ENCODE results near the gene ENHO.

Gene ENHO

DNA sequence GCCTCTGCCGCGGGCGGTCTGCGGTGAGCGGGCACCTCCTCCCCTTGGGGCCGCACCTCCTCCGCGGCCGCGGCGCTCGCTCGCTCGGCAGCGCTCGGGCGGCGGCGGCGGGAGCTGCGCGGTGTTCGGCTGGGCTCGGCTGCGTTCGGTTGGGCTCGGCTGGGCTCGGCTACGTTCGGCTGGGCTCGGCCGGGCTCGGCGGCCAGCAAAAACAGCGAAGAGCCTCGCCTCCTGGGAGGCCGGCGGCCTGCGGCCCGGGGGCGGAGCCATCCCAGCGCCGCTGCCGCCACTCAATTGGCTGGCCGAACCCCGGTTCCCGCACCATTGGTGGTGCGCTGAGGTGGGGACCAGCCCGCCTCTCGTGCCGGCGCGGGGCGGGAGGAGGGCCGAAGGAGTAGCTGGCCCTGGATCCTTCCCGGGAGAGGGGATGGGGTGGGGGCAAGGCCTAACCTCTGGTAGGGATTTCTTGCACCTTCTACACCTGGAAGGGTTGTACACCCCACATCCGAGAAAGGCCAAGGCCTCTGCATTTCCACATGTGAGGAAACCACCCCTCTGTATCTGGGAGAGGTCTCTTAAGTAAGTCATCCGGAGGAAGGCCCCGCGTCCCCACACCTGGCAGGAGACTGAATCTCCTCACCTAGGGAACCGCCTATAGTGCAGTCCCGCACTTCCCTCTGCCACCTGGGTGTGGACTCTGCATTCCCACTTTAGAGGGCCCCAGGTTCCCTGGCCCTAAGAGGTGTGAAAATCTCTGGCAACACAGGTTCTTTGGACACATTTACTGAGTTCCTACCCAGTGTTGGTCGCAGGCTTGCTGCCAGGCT is at the start of gene ENHO:
ENHO (minus strand) TSS at position 20 of the 827 bp plus-strand sequence. CDS start 1,295 bp downstream, outside the sequence.
- peak; percentile 92 for DNase-seq

DNA sequence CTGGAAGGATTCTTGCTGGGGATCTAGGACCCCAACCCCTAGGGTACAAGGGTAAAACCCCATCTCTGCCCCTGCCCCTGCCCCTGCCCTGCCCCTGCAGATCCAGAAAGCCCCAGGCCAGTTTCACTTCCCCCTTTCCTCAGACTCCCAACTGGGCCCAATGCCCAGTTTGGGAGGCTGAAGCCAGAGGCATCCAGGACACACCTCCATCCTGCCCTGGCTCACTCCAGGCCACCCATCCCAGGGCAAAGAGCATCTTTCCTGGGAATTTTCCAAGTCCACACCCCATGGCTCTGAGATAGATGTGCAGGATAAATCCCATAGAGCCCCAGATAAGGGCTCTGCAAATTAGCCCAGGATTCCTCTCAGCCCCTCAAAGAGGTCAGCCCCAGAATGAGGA is 49.3 kb upstream of the ENHO start:
- DNase-seq, result no peak

DNA sequence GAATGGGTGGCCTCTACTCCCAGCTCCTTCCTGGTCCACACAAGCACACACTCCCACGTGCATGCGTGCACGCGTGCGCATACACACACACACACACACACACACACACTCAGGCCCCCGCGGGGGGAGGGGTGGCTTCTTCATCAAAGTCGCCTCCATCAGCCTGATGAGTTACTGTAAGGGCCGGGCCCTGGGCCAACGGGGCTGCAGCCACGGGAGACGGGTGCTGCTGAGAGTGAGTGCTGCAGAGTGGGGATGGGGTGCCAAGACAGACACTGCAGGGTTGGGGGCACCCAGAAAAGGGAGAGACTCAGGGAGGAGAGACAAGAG is 48.7 kb upstream of the ENHO start:
- no peak for DNase-seq

DNA sequence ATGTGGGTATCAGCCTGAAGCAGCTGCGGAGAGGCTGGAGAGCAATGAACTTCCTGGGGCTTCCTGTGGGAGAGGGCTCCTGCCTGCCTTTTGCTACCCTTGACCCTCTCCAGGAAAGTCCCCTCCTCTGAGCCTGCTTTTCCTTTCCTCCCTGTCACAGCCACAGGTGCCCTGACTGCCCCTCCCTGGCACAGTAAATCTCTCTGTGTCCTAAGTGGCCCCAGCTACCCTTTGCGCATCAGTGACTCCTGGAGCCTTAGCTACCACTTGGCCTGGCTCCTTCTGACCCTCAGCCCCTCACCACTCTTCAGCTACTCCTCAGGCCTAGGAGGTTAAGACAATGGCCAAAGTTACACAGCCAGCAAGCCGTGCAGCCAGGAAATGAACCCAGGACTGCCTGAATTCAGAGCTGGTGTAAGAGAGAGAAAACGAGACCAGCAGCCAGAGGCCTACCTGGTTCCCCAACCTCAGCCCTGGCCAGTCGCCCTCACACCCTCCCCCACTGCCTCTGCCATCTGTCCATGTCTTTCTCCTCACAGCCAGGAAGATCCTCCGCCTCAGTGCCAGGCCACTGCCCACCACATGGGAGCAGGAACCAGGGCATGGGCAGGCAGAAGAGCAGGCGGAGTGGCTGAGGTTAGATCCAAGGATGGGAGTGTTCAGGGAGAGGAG is 48.2 kb upstream of the ENHO start:
- no peak for DNase-seq

DNA sequence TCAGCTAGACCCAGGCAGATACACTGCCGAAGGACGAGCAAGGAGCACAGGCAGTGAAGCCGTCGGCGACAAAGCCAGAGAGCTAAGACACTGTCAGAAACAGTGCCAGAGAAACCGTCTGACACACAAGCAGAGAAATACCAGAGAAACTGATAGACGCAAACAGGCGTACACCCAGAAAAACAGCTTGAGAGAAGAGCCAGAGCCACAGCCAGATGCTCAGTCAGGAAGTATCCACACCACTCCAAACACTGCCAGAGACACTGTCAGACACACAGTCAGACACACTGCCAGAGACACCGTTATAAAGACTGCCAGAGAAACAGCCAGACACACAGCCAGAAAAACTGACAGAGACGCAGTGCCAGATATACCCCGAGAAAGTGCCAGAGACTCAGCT is 47.6 kb upstream of the ENHO start:
- no peak for DNase-seq

DNA sequence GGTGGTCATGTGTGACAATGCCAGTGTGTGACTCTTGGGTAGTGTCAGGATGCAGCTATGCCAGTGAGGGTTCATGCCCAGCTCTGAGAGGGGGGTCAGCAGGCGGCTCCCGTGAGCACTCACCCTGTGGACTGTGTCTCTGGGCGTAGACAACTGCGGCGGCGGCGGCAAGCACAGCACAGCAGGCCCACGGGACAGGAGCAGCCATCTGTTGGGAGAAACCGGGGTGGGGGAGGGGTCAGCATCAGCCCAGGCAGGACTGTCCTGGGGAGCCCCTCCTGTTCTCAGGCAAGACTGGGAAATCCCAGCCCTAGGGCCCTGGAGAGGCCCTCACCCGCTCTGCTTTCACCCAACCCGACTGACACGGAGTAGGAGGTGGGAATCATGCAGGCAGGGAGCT is 46.0 kb upstream of the ENHO start:
- DNase-seq, result no peak

DNA sequence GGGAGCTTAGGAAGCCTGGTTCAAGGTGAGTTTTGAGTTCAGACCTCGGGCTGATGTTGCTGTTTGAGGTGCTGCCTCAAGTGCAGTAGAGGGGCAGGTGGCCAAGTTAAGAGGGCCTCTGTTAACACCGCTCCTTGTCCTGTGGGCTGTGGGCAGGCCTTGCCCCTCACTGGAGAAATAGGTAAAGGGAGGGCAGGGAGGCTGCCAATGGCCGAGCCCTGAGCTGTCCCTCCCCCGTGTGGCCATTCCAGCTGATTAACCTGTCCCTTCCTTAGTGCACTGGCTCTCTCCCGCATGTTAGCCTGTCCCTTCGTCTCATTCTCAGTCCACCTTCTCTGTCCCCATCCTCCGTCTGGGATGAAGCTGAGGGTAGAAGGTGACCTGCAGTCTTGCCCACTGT is 45.3 kb upstream of the ENHO start:
- no peak for DNase-seq

DNA sequence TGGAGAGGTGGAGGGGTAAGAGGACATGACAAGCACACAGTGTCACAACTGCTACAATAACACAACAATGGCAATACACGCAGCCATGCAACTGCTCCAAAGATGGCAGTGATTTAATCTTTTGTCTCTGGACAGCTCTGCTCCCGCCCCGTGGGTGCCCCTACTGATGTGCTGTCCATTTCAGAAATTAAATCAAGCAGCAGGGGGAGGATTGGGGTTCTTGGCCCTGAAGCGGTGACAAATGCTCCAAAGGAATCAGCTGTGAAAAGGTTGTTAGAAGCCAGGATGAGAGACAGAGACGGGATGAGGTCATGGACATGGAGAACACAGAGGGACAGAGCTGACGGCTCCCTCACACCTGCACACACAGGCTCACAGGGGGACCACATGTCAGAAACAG is 44.2 kb upstream of the ENHO start:
- no peak for DNase-seq

DNA sequence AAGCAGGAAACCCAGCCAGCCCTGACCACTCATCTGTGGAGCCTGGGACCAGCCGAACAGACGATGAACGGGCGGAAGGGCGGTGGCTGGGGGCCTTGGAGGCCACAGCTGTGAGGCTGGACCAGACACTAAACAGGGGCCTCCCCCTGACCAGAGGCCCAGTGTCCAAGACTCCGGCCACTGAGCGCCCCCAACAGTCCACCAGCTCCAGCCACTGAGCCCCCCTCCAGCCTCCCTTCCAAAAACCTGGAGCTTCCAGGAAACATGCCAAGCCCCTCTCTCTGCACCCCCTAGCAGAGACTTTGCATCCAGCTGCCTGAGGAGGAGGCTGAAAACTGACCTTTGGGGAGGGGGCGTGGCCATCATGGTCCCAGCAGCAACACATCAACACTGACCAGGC is 43.5 kb upstream of the ENHO start:
- no peak for DNase-seq

DNA sequence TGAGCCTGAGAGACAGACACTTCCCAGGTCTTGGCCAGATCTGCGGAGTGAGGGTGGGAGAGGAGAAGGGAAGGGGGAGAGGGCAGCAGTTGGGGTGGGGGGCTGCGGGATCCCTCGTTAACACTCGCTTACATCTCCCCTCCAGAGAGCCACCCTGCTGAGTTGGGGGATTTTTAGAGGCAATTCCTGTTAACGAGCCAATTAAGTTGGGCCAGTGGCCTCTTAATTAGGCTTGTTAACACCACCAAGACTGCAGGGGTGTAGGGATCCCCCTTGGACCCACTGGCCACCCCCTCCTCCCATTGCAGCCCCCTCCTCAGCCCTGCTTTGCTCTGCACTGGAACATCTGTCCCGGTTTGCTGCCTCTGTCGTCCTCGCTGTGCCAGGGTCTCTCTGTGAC is 43.1 kb upstream of the ENHO start:
- no peak for DNase-seq

DNA sequence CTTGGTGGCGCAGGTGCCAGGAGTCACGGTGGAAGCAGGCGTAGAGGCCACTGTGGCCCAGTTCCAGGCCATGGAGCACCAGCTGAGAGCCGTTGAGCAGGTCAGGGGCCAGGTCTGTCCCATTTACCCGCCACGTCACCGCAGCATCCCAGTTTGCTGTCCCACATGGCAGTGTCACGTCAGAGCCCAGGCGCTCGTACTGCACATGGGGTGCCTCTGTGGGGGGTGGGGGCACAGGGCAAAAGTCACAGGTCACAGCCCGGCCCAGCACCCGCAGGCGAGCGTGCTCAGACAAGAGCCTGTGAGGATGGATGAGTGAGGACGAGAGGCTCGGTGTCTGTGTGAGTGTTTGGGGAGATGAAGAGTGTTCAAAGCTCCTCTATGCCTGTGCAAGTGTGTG is 41.8 kb upstream of the ENHO start:
- DNase-seq, result no peak

DNA sequence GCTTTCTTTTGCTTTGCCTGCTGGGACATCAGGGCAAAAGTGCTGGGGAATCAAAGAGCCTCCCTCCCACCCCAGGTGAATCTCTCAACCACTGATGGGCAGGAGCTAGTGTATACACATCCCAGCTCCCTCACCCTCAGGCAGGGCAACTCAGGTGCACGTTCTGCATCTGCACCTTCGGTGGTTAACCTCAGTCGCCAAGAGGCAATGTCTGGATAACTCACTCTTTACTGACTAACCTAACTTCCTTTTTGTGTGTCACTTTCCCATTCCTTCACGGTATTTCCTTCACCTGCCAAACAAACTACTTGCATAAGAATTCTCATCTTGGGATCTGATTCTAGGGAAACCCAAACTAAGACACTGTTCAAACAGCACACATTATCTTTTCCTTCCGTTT is 40.5 kb upstream of the ENHO start:
- no peak for DNase-seq

DNA sequence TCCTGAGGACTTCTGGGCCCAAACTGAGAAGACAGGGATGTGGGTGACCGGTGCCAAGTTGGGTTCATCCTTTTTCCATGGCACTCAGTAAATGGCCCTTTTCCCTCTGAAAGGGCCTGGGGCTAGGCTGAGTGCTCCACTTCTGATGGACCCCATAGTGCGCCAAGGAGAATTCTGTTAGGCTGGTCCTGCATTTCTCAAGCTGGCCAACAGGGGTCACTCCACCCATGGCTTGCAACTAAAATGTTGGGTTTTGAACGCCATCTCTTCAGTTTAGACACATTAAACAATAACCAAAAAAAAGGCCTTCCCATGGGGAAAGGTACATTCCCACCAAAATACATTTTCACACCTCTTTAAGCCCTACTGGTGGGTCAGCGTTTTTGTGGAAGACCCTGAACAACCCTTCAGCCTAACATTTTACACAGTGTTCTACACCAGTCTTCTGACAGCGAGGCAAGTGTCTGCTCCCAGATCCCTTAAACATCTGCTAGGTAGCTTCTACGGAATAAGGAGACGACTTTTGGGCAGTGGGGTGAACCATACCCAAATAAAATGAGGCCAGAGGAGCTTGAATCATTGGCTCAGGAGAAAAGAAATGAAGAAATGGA is 39.5 kb upstream of the ENHO start:
- DNase-seq, result peak; percentile 7

DNA sequence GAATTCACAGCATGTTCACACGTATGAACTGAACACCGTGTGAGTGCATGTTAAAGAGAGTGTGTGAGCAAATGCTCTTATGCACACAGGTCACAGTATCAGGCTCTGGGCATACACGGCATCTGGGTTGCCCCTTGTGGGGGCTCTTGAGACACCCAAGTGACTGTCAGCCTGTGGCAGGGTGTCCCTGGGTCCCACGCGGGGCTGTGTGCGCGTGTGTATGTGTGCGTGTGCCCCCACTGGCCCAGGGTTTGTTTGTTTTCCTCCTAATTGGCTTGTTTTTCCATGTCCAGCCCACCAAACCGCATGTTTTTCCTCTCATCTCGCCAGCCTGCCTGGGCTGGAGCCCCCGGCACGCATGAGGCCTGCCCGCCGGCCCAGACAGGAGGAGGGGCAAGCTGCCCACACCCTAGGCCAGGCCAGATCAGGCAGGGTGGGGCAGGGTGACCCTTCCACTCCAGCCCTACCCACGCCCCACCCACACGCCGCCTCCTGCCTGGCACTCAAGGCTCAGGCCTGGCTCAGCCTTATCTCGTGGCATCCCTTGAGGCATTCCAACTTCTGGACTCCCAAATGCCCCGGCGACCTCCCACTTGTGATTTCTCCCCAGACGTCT is 37.9 kb upstream of the ENHO start:
- no peak for DNase-seq

DNA sequence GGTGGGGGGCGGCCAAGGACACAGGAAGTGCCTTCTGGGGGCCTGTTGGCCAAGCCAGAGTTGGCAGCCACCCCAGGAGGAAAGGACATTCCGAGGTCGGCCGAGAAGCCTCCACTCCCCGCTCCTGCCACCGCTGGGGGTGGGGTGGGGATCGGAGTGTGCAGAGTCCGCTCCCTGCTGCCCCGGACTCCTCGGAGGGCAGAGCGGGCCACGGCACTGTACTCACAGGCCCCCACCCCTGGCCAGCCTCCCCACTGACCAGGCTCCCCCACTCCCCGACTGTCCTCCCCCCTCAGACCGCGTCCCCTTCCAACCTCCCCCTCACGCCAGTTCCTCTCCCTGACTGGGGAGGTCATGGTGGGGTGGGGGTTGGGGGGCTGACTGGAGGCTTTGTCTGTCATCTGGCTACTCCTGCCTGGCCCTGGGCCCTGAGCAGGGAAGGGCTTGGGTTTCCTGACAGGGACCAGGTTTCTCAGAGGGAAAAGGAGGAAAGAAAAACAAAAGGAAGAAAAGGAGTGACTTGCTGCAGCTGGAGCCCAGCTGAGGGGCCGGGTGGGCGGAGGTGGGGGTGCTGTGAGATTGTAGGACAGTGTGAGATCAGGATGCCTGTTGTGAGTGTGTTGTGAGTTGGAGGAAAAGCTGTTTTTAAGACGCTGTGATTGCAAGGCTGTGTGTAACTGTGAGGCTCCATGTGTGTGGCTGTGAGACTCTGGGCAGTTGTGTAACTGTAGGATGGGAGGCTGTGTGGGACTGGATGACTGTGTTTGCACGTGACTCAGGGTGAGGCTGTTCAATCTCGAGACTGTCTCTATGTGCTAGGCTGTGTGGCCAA is 37.0 kb upstream of the ENHO start:
- peak; percentile 10 for DNase-seq

DNA sequence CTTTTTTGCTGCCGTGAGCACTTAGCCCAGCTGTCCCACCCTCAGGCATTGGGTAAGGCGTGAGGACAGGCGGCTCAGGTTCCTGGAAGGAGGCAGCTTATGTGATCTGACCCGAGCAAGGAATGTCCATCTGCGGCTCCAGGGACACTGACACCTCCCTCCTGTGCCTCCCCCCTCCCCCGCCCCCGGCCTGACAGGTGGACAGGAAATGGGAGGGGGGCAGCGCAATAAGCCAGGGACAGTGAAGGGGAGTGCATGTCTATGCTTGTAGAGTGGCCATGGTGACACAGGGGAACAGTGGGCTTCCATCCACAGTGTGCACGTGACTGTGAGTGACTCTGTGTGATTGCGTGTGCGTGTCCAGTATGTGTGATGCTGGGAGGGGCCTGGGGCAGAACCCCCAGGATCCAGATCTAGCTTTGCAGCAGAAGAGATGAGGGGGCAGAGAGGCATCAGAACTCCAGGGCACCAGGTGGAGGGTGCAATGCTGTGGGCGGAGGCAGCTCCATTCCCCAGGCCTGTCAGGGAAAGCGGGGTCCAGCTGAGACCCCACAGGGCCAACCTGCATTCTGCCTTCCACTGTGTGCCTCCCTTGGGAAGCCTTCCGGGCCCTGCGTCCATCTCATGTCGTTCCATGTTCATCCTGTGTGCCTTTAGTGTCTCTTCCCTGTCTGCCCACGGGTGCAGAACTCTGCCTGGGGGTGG is 36.3 kb upstream of the ENHO start:
- DNase-seq, result no peak

DNA sequence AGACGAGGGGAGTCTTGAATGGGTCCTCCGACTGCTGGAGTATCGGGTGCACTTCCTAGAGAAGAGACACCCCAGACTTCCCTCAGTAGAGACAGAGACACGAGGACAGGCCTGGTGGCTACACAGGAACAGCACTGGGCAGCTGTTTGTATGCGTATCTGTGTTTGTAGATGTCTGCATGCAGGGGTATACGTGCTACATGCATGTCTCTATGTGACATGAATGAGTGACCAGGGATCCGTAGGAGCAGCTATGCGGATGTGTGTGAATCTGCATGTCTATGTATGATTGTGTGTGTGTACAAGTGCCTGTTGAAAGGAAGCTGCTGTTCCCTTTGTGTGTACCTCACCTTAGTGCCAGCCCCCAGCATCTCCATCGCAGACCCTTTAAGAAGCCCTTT is 35.6 kb upstream of the ENHO start:
- no peak for DNase-seq

DNA sequence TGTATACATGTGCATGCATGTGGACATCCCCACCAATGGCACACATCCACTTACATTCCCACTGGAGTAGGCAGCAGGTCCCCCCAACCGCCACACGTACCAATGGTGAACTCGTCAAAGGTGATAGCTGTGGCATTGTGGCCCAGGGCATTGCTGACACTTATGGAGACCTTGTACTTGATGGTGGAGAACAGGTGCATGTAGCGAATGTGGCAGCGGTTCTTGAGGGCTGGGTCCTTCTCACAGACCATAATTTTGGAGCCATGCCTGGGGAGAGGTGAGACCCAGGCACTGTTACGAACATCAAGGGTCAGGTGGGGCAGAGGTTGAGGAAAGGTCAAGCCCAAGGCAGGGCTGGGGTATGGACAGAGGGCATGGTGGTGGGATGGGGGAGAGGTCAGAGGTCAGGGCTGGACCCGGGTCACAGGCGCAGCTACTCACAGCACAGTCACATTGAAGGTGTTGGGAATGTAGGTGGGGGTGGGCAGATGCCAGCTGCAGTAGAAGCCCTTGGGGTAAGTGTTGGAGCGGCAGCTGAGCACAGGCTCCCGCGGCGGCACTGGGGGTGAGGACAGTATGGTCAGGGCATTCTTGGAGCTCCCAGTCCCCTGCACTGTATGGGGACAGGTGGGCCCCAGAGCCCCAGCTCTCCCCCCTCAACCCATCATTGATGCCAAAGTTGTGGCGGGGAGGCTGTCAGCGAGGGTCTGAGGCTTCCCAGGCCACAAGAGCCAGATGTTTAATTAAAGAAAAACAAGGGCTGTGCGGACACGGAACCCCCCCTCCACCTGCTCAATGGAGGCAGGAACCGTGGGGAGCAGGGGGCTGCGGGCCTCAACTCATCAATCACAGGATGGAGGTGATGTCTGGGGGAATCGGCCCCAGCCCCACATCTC is 34.9 kb upstream of the ENHO start:
- no peak for DNase-seq

DNA sequence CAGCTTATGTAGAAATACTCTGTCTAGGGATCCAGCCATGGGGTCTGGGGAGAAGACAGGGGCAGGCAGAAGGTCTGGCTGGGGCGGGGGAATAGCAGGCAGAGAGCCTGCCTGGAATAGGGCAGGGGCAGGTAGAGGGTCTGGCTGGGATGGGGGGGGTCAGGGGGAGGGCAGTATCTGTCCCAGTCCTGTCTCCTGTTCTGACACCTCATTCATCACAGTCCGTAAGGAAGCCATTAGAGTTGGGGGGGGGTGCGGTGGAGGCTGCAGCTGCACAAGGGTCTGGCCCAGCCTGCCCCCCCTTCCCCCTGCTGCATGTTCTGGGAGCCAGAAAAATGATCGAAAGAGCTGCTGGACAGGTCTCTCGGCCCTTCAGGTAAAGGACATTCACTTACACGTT is 34.2 kb upstream of the ENHO start:
- DNase-seq, result no peak

DNA sequence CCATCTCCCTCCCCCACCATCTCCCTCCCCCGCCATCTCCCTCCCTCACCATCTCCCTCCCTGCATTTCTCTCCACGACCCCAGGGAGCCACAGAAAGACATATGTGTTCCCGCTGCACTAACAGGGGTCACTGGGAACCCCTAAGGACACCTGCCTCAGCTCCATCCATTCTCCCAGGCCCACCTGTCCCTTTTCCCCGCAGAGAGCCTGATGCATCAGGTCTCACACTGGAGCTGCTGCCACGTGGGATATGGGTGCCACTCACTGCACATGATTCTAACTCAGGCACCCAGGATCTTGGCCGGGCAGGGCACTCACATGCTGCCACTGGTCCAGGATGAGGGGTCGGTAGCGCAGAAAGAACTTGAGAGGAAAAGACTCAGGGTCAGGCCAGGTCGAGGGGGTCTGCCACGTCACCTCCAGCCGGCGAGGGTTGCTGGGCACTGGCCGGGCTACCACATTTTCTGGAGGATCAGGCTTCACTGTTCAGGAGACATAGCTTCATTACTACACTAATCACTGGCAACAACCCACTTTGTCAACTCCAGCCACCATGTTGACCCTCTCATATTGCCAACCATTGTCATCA is 33.2 kb upstream of the ENHO start:
- no peak for DNase-seq

DNA sequence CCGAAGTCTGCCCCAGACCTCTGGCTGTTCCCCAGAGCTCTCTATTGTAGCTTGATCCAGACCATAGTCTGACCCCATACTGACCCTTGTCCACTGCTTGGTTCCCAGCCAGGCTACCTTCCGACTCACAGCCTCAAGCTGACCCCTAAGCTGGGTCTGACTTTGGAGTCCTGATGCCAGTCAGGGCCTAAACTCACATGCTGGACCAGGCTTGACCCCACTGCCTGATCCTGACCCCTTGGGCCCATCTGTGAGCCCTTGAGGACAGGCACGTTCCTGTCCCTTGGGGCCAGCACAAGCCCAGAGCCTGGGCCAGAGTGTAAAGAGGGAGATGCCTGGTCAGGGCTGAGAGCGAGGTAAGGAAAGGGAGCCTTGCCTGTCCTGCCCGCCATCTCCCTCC is 32.7 kb upstream of the ENHO start:
- DNase-seq, result no peak

Data from DMS53 (cell line).